Measurements from ENCODE around the gene ZFX.

The ZFX gene

DNA sequence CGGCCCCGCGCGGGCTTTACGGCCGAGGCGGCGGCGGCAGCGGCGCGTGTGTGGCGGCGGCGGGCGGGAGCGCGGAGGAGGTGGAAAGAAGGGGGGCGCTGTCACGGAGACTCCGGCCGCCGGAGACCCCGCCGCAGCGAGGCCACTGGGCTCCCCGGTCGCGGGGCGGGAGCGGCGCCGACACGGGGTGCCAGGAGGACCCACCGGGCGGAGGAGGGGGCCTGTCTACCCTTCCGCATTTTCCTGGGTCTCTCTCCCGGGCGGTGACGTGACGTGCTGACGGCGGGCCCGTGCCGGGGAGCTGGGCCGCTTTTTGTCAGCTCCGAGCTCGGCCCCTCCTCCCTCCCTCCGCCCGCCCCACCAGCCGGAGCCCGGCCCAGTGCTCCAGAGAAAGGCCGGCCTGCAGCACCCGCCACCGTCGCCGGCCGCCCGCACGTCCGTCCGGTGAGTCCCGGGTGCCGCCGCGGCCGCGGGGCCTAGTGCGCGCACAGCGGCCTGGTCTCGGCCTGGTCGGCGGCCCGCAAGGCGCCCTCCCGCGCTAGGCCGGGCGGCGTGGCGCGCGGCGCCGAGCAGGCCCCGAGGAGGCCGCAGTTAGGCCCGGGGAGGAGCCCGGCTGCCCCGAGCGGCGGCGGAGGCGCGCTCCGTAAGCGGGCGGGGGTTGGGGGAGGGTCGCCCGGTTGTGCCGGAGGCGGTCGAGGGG is at the start of gene ZFX:
TSS of gene ZFX (plus strand) at position 379 of the 700 bp plus-strand sequence. CDS start 23,014 bp downstream, outside the sequence.
- H3K4me3 ChIP-seq (ENCODE audit: low read depth, low read length): peak within 1 kb of the TSS; percentile 75
- no peak for DNase-seq (ENCODE audit: low read depth, low spot score)
- ChIA-PET POLR2A (no interaction called here), CTCF (interaction anchor here (1.5 kb wide), 1 partner anchor 18 kb away, joined by 4 read pairs; no protein-coding TSS in a partner anchor)
- TF ChIP-seq, protein P1, sequence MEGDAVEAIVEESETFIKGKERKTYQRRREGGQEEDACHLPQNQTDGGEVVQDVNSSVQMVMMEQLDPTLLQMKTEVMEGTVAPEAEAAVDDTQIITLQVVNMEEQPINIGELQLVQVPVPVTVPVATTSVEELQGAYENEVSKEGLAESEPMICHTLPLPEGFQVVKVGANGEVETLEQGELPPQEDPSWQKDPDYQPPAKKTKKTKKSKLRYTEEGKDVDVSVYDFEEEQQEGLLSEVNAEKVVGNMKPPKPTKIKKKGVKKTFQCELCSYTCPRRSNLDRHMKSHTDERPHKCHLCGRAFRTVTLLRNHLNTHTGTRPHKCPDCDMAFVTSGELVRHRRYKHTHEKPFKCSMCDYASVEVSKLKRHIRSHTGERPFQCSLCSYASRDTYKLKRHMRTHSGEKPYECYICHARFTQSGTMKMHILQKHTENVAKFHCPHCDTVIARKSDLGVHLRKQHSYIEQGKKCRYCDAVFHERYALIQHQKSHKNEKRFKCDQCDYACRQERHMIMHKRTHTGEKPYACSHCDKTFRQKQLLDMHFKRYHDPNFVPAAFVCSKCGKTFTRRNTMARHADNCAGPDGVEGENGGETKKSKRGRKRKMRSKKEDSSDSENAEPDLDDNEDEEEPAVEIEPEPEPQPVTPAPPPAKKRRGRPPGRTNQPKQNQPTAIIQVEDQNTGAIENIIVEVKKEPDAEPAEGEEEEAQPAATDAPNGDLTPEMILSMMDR (IDR thresholded peaks at IDR 0.05; ENCODE audit: insufficient read depth, low read length, missing control alignments): no peak

DNA sequence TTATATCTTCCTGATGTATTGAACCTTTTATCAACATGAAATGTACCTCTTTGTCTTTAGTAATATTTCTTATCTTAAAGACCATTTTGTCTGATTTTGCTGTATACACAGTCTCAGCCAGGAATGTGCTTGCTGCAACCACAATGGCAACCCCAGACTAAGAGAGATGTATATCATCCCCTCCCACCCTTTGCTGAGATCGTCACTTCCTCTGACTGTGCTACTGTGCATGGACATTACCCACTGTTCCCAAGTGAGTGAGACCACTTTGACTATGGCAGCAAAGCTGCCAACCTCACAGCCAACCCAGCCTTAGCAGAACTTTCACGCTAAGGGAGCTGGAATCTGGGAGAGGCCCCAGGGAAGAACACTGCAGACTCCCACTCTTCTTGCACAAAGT is 48.8 kb upstream of the ZFX start:
- CTCF ChIA-PET: no interaction called here
- DNase-seq (ENCODE audit: low read depth, low spot score): no peak
- POLR2A ChIA-PET: no interaction called here
- H3K4me3 ChIP-seq (ENCODE audit: low read depth, low read length): no peak overlapping the region
- TF ChIP-seq, protein P1 (IDR thresholded peaks at IDR 0.05; ENCODE audit: insufficient read depth, low read length, missing control alignments): no peak

DNA sequence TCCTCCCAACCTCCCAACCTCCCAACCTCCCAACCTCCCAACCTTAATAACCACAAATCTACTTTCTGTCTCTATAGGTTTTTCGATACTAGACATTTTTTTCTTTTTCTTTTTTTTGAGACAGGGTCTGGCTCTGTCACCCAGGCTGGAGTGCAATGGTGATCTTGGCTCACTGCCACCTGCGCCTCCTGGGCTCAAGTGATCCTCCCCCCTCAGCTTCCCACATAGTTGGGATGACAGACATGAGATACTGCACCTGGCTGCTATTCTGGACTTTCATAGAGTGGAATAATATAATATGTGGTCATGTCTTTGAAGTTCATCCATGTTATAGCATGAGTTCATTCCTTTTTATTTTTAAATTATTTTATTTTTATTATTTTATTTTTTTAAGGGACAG is 39.5 kb upstream of the ZFX start:
- DNase-seq (ENCODE audit: low read depth, low spot score): no peak
- CTCF ChIA-PET: no interaction called here
- H3K4me3 ChIP-seq (ENCODE audit: low read depth, low read length): no peak overlapping the region
- TF ChIP-seq, protein P1 (IDR thresholded peaks at IDR 0.05; ENCODE audit: insufficient read depth, low read length, missing control alignments): no peak
- POLR2A ChIA-PET: no interaction called here

DNA sequence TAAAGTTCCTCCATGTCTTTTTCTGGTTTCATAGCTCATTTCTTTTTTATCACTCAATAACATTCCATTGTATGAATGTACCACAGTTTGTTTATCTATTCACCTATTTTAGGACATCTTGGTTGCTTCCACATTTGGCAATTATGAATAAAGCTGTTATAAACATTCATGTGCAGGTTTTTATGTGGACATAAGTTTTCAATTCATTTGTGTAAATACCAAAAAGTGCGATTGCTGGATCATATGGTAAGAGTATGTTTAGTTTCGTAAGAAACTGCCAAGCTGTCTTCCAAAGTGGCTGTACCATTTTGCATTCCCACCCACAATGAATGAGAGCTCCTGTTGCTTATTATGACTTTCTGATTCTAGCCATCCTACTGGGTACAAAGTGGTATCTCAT is 36.3 kb upstream of the ZFX start:
- CTCF ChIA-PET: no interaction called here
- no peak overlapping the region for H3K4me3 ChIP-seq (ENCODE audit: low read depth, low read length)
- no peak for DNase-seq (ENCODE audit: low read depth, low spot score)
- POLR2A ChIA-PET: no interaction called here
- TF ChIP-seq, protein P1 (IDR thresholded peaks at IDR 0.05; ENCODE audit: insufficient read depth, low read length, missing control alignments): no peak

DNA sequence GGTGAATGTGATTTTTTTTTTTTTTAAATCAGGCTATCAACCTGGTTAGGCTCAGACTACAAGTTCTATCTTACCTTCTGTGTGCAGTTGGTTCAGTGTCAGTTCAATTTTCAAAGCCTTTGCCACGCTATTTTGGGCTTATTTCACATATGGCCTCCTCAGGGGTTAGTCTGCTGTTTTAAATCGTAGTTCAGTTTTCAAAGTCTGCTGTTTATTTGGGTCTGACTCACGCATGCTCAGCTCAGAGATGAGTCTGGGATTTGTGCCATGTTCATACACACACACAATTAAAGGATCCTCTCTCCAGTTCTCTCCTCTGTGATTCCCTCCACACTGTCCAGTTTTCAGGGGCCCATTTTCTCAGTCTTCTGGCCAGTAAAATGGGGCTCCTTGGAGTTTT is 32.3 kb upstream of the ZFX start:
- CTCF ChIA-PET: no interaction called here
- POLR2A ChIA-PET: no interaction called here
- H3K4me3 ChIP-seq (ENCODE audit: low read depth, low read length): no peak overlapping the region
- no peak for DNase-seq (ENCODE audit: low read depth, low spot score)
- TF ChIP-seq, protein P1 (IDR thresholded peaks at IDR 0.05; ENCODE audit: insufficient read depth, low read length, missing control alignments): no peak

DNA sequence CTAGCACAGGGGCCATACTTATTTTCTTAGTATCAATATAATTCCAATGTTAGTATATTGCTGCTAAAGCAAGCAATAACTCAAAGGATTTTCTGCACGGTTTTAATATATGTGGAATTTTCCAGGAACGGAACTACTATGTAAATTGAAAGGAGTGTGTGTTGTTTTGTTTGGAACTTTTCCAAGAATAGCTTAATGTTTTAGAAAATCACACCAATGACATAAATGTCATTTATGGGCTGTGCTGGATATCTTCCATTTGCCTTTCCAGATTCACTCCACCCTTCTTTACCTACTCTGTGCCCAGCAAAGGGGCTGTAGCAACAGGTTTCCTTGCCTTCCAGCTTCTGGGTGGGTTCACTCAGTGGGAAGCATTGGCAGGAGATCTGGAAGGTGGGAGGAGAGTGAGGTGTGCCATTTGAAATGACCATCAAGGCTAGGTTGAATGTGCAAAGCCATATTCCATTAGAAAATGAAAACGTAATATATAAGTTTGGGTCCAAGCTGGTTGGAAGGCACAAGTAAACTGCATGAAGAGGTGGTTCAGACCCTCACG is 25.2 kb upstream of the ZFX start:
- H3K4me3 ChIP-seq (ENCODE audit: low read depth, low read length): no peak overlapping the region
- ChIA-PET POLR2A (no interaction called here), CTCF (no interaction called here)
- DNase-seq (ENCODE audit: low read depth, low spot score): no peak
- TF ChIP-seq, protein P1 (IDR thresholded peaks at IDR 0.05; ENCODE audit: insufficient read depth, low read length, missing control alignments): no peak

Data from AG04449 (cell line).